GM12878 (cell line): ENCODE results near the gene FLII. TPM values are rescaled to one million over a fixed set of nuclear protein-coding genes. Genes with fewer than 3 reads are reported as not detected.

Experiments
- ATAC-seq: fragments of 200-7000 bp; cut with Tn5 transposase; 3 replicates; pipeline ENCODE4 v1.9.1; 2020; ENCODE audit warnings: mild to moderate bottlenecking, moderate library complexity
- BruUV-seq: library from RNA; stranded (reverse); fragments of 400-500 nt; replicated peaks from 2 replicates; lab custom pipeline; 2021; lab: Mats Ljungman, UMichigan
- CTCF ChIA-PET: fragments of 300-600 bp; sonication (Branson Sonifier 250); formaldehyde crosslinking; extraction: SDS; loops from one replicate; lab custom pipeline; 2021; ENCODE audit warnings: inconsistent platforms; lab: Yijun Ruan, JAX
- POLR2A ChIA-PET: fragments of 350-600 bp; formaldehyde crosslinking; extraction: SDS; loops from one replicate; lab custom pipeline; 2021; ENCODE audit warnings: inconsistent platforms; lab: Charles Lee
- RAD21 ChIA-PET: fragments of 300-600 bp; sonication (Branson Sonifier 250); formaldehyde crosslinking; loops from one replicate; lab custom pipeline; 2023; ENCODE audit warnings: antibody characterized with exemption; ENCODE audit not compliant: unreplicated experiment; lab: Charles Lee
- SMC1A ChIA-PET: fragments of 300-600 bp; sonication (Branson Sonifier 250); formaldehyde crosslinking; loops from one replicate; lab custom pipeline; 2023; ENCODE audit not compliant: unreplicated experiment, uncharacterized antibody; lab: Charles Lee
- DNase-seq: peaks from one replicate; pipeline ENCODE4 v3.0.0-alpha.2; 2011; ENCODE audit warnings: low read depth, low spot score
- FAIRE-seq: peaks from 3 replicates; lab custom pipeline; 2011; peaks lifted over from hg19 to GRCh38; lab: Jason Lieb, UNC
- H2AFZ ChIP-seq: 2 replicates; pipeline ENCODE4 v1.6.0; 2011; ENCODE audit warnings: low read depth, low read length, control low read depth; ENCODE audit not compliant: control insufficient read depth
- H3K27ac ChIP-seq: 2 replicates; pipeline ENCODE4 v1.5.1; 2011; ENCODE audit warnings: control low read depth; ENCODE audit not compliant: control insufficient read depth, insufficient read depth
- H3K27me3 ChIP-seq, 2 experiments: replicated peaks in 1 of 2; 2 replicates each; pipeline versions ENCODE4 v1.6.0 to v1.6.1; 2011; ENCODE audit warnings: low read length in 1 of 2; ENCODE audit not compliant: control insufficient read depth in 2 of 2, insufficient read depth in 2 of 2
- H3K36me3 ChIP-seq, 2 experiments: 2 replicates each; pipeline ENCODE4 v1.5.1; 2011; ENCODE audit warnings: low read length in 1 of 2; ENCODE audit not compliant: control insufficient read depth in 2 of 2, insufficient read depth in 2 of 2
- H3K4me1 ChIP-seq: 2 replicates; pipeline ENCODE4 v1.6.1; 2011; ENCODE audit warnings: mild to moderate bottlenecking, low read length, moderate library complexity, mixed read lengths; ENCODE audit not compliant: control insufficient read depth, insufficient read depth
- H3K4me2 ChIP-seq: 2 replicates; pipeline ENCODE4 v1.6.0; 2011; ENCODE audit warnings: control low read depth; ENCODE audit not compliant: control insufficient read depth, insufficient read depth
- H3K4me3 ChIP-seq: fragments of 200-600 bp; sonication (generic); 2 replicates; pipeline ENCODE4 v1.5.1; 2016
- H3K79me2 ChIP-seq: 2 replicates; pipeline ENCODE4 v1.6.0; 2011; ENCODE audit warnings: low read length; ENCODE audit not compliant: control insufficient read depth, insufficient read depth
- H3K9ac ChIP-seq: 2 replicates; pipeline ENCODE4 v1.8.0; 2011; ENCODE audit warnings: low read length, control low read depth, mixed read lengths; ENCODE audit not compliant: control insufficient read depth, insufficient read depth
- H3K9me3 ChIP-seq: replicated peaks from 3 replicates; pipeline ENCODE4 v1.5.1; 2011; ENCODE audit warnings: mild to moderate bottlenecking, low read length; ENCODE audit not compliant: control insufficient read depth, insufficient read depth
- H4K20me1 ChIP-seq: 2 replicates; pipeline ENCODE4 v1.6.0; 2011; ENCODE audit not compliant: control insufficient read depth, insufficient read depth
- CREB1 ChIP-seq: IDR thresholded peaks from 2 replicates; pipeline ENCODE4 v1.6.1; 2012; ENCODE audit warnings: low read depth, mild to moderate bottlenecking, inconsistent platforms
- EGR1 ChIP-seq, 2 experiments: IDR thresholded peaks; 1 replicate in 1 of 2; 2 replicates in 1 of 2; pipeline ENCODE4 v1.6.1; 2011 to 2012; ENCODE audit warnings: low read depth in 2 of 2, low read length in 2 of 2, borderline replicate concordance in 1 of 2, mild to moderate bottlenecking in 1 of 2, moderate library complexity in 1 of 2
- ESRRA ChIP-seq: IDR thresholded peaks from 2 replicates; pipeline ENCODE4 v1.6.1; 2012; ENCODE audit warnings: mild to moderate bottlenecking, low read length, improper control_type of control experiment
- FOXK2 ChIP-seq: fragments of 450-650 bp; IDR thresholded peaks from 2 replicates; pipeline ENCODE4 v1.6.1; 2017; ENCODE audit warnings: mild to moderate bottlenecking, moderate library complexity
- FOXM1 ChIP-seq: IDR thresholded peaks from 2 replicates; pipeline ENCODE4 v1.6.1; 2012; ENCODE audit warnings: low read depth, mild to moderate bottlenecking, inconsistent platforms, low read length, moderate library complexity
- HDGF ChIP-seq: fragments of 450-650 bp; IDR thresholded peaks from 2 replicates; pipeline ENCODE4 v1.6.1; 2016; ENCODE audit warnings: antibody characterized with exemption
- KLF5 ChIP-seq: fragments of 450-650 bp; IDR thresholded peaks from 2 replicates; pipeline ENCODE4 v1.6.1; 2014; ENCODE audit warnings: mild to moderate bottlenecking; ENCODE audit not compliant: partially characterized antibody
- PML ChIP-seq: IDR thresholded peaks from 2 replicates; pipeline ENCODE4 v1.6.1; 2012; ENCODE audit warnings: low read length, inconsistent platforms
- RAD21 ChIP-seq: IDR thresholded peaks from 2 replicates; pipeline ENCODE4 v1.6.1; 2011; ENCODE audit warnings: mild to moderate bottlenecking, low read depth, low read length, moderate library complexity; ENCODE audit not compliant: insufficient read depth
- RELA ChIP-seq: fragments of 450-650 bp; IDR thresholded peaks from 2 replicates; pipeline ENCODE4 v1.8.0; 2014; ENCODE audit warnings: borderline replicate concordance; ENCODE audit not compliant: partially characterized antibody
- SREBF2 ChIP-seq: IDR thresholded peaks from 2 replicates; pipeline ENCODE4 v1.6.1; 2012; ENCODE audit warnings: mild to moderate bottlenecking, low read length
- ZZZ3 ChIP-seq: IDR thresholded peaks from 2 replicates; pipeline ENCODE4 v1.6.1; 2011; ENCODE audit warnings: low read depth; ENCODE audit not compliant: control insufficient read depth, insufficient read length
- WGBS: methylation state at CpG from one replicate; pipeline ENCODE4 v1.1.6; 2016; ENCODE audit warnings: low lambda C conversion rate; ENCODE audit not compliant: insufficient replicate concordance, insufficient coverage; ENCODE audit errors: missing lambda C conversion rate; 5-methylcytosine and 5-hydroxymethylcytosine counted together
- in situ Hi-C: fragments of 300-500 bp; cut with MboI; formaldehyde crosslinking; loops from 9 replicates; pipeline ENCODE4 v1.14.3; 2018; ENCODE audit warnings: mixed read lengths
- intact Hi-C: fragments of 100-400 bp; cut with micrococcal nuclease; formaldehyde crosslinking; loops from one replicate; pipeline ENCODE4 v1.14.2; 2022; ENCODE audit not compliant: unreplicated experiment
- polyA plus RNA-seq, 11 experiments: library from polyadenylated mRNA; depleted of rRNA in 4 of 11; unstranded in 6 of 11; stranded (reverse) in 5 of 11; fragments of >200 nt; fragmentation: Nextera tagmentation in 4 of 11; fragmentation: Illumina TruSeq in 1 of 11; extraction: Ambion mirVana in 4 of 11; extraction: Trizol in 1 of 11; gene quantifications; 1 replicate in 1 of 11; 2 replicates in 10 of 11; pipeline versions ENCODE4 v1.2.1 to v1.2.3, GENCODE V29; 2011 to 2016; ENCODE audit warnings: inconsistent platforms in 2 of 11, missing spikeins in 2 of 11, low read depth in 1 of 11
- total RNA-seq, 4 experiments: library from RNA; depleted of rRNA in 3 of 4; stranded (reverse); fragments of >200 nt in 3 of 4; fragmentation: Illumina TruSeq in 1 of 4; extraction: Trizol in 1 of 4; gene quantifications; 2 replicates each; pipeline versions ENCODE4 v1.2.1 to v1.2.3, GENCODE V29; 2013 to 2021

FLII gene
- total and polyA plus RNA-seq, 10 of the 15 experiments (the other 5 are each of a cell fraction or from before 2014, with no cell fraction given): 22.2 to 200 (median 121) TPM

- SMC1A ChIA-PET: no interaction called here
- 97% methylated on average over 14 of the region's 14 CpGs for WGBS
- H3K4me3 ChIP-seq: no peak overlapping the region
- CTCF ChIA-PET: no interaction called here
- no peak overlapping the region for H2AFZ ChIP-seq
- no peaks in the 10 kb centered on the region for H4K20me1 ChIP-seq
- no peak for TF ChIP-seq ESRRA
- TF ChIP-seq RELA: no peak
- TF ChIP-seq EGR1 (IDR thresholded peaks at IDR 0.05; ENCODE audit: borderline replicate concordance in 1 of 2, low read depth in 2 of 2, low read length in 2 of 2): no peak
- no peak for TF ChIP-seq HDGF
- no peak for TF ChIP-seq FOXK2
- TF ChIP-seq ZZZ3: no peak
- TF ChIP-seq SREBF2: no peak
- TF ChIP-seq KLF5: no peak
- no peak for TF ChIP-seq CREB1
- TF ChIP-seq RAD21: no peak
- no peak for TF ChIP-seq FOXM1
- no peak for TF ChIP-seq PML
- no peaks in the 10 kb centered on the region for H3K4me1 ChIP-seq
- intact Hi-C loops (no loop called here), in situ Hi-C loops (no loop called here)
- H3K9ac ChIP-seq: no peak overlapping the region
- ATAC-seq (no peak), FAIRE-seq (no peak), DNase-seq (no peak)
- H3K36me3 ChIP-seq: peaks cover 6 to 10% of the 10 kb centered on the region in 2 experiments; a peak in 3 of 4 replicates
- RAD21 ChIA-PET: no interaction called here
- no peaks in the 10 kb centered on the region for H3K79me2 ChIP-seq
- H3K27ac ChIP-seq: no peak overlapping the region
- no peaks in the 10 kb centered on the region for H3K27me3 ChIP-seq
- H3K9me3 ChIP-seq: no peaks in the 10 kb centered on the region
- POLR2A ChIA-PET: no interaction called here
- no TSS peak for BruUV-seq
- no peak overlapping the region for H3K4me2 ChIP-seq
These were observed 11.8 kb upstream of the FLII start for GRCh38 chr17:18270046-18270931.
